ENCODE results near the gene CILP2. TPM values are rescaled to one million over a fixed set of nuclear protein-coding genes. Genes with fewer than 3 reads are reported as not detected.

CILP2 gene
- total RNA-seq, 1 donor from 2014 or later: 1.0 TPM

DNA sequence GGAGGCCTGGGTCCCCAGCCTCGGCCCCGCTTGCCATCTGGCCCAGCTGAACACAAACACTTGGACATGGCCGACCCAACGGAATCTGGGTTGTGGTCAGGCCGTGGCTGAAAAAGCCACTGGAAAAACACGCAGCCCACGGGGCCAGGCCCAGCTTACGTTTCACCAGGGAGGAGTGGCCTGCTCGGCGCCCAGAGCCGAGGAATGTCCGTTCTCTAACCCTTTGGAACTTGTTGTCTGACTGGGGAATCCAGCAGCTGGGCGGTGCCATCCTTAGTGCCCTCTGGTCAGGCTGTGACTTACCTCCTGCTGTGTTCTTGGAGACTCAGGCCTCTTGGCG is 13.8 kb downstream of the CILP2 start:
- TF ChIP-seq, protein P1, sequence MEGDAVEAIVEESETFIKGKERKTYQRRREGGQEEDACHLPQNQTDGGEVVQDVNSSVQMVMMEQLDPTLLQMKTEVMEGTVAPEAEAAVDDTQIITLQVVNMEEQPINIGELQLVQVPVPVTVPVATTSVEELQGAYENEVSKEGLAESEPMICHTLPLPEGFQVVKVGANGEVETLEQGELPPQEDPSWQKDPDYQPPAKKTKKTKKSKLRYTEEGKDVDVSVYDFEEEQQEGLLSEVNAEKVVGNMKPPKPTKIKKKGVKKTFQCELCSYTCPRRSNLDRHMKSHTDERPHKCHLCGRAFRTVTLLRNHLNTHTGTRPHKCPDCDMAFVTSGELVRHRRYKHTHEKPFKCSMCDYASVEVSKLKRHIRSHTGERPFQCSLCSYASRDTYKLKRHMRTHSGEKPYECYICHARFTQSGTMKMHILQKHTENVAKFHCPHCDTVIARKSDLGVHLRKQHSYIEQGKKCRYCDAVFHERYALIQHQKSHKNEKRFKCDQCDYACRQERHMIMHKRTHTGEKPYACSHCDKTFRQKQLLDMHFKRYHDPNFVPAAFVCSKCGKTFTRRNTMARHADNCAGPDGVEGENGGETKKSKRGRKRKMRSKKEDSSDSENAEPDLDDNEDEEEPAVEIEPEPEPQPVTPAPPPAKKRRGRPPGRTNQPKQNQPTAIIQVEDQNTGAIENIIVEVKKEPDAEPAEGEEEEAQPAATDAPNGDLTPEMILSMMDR (IDR thresholded peaks at IDR 0.05): no peak
- TF ChIP-seq EZH2 (IDR thresholded peaks at IDR 0.05) (no peak), EZH2phosphoT487 (IDR thresholded peaks at IDR 0.05) (no peak)
- H3K9me3 ChIP-seq (ENCODE audit: low read depth): no peaks in the 10 kb centered on the region
- H3K27me3 ChIP-seq: no peaks in the 10 kb centered on the region
- no peak overlapping the region for H2AFZ ChIP-seq (replicated peaks)
- Mint-ChIP-seq H3K4me3 (no peak overlapping the region), H3K9me3 (no peaks in the 10 kb centered on the region), H3K4me1 (peaks cover 4% of the 10 kb centered on the region), H3K27me3 (ENCODE audit: insufficient read depth, low read depth) (peaks cover 13% of the 10 kb centered on the region), H3K36me3 (no peaks in the 10 kb centered on the region), H3K27ac (peak overlapping the region; percentile 53)
- no peaks in the 10 kb centered on the region for H3K36me3 ChIP-seq
- H3F3A ChIP-seq (ENCODE audit: low read depth): peaks cover 12% of the 10 kb centered on the region
- no peak for DNase-seq (ENCODE audit: low spot score)
- no peaks in the 10 kb centered on the region for H3K4me1 ChIP-seq
- no peak overlapping the region for H3K9ac ChIP-seq
- H4K20me1 ChIP-seq (ENCODE audit: low read depth): no peaks in the 10 kb centered on the region
- no peaks in the 10 kb centered on the region for H3K79me2 ChIP-seq (ENCODE audit: low read depth)
- no peak overlapping the region for H3K4me2 ChIP-seq
- H3K27ac ChIP-seq: no peak overlapping the region
- no peak overlapping the region for H3K4me3 ChIP-seq

DNA sequence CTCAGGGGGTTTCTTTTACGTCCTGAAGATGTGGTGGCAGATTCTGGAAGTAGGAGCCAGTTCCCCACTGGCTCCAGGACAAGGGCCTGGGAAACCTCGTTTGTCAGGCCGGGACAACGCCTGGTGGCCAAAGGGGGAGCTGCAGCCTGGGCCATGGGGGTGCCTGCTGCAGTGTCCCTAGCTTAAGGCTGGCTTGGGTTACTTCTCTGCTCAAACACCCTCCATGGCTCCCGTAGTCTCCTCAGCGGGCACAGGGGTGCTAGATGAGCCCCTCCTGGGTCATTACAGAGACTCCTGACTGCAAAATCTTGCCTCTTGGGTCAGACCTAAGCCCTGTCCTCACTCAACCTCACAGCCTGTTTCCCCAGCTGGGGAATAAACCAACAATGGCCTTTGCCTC is 14.7 kb downstream of the CILP2 start:
- Histone ChIP-seq H3K9me3 (ENCODE audit: low read depth) (no peaks in the 10 kb centered on the region), H3K4me2 (no peak overlapping the region), H3K4me3 (no peak overlapping the region), H3F3A (ENCODE audit: low read depth) (peaks cover 12% of the 10 kb centered on the region), H3K79me2 (ENCODE audit: low read depth) (no peaks in the 10 kb centered on the region), H3K4me1 (no peaks in the 10 kb centered on the region), H3K9ac (no peak overlapping the region), H3K36me3 (no peaks in the 10 kb centered on the region), H4K20me1 (ENCODE audit: low read depth) (no peaks in the 10 kb centered on the region), H3K27ac (no peak overlapping the region), H3K27me3 (no peaks in the 10 kb centered on the region), H2AFZ (replicated peaks) (peak overlapping the region; percentile 72)
- Mint-ChIP-seq H3K36me3 (no peaks in the 10 kb centered on the region), H3K9me3 (no peaks in the 10 kb centered on the region), H3K27ac (no peak overlapping the region), H3K4me1 (peaks cover 4% of the 10 kb centered on the region), H3K27me3 (ENCODE audit: insufficient read depth, low read depth) (peaks cover 13% of the 10 kb centered on the region), H3K4me3 (no peak overlapping the region)
- DNase-seq (ENCODE audit: low spot score): peak; percentile 65
- TF ChIP-seq EZH2 (IDR thresholded peaks at IDR 0.05) (no peak), EZH2phosphoT487 (IDR thresholded peaks at IDR 0.05) (no peak)
- TF ChIP-seq, protein P1 (IDR thresholded peaks at IDR 0.05): peak; percentile 64

DNA sequence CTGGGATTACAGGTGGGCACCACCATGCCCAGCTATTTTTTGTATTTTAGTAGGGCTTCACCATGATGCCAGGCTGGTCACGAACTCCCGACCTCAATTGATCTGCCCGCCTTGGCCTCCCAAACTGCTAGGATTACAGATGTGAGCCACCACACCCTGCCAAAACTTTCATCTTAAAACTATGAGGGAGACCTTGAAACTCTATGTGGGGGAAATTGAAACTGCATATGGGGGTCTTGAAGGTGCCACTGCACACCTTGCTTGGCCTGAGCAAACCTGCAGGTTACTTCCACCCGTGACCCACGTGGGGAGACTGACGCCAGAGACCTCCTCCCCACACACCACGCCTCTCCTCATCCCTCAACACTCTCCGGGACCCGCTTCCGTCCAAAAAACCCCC is 15.6 kb downstream of the CILP2 start:
- no peaks in the 10 kb centered on the region for H3K27me3 ChIP-seq
- DNase-seq (ENCODE audit: low spot score): no peak
- no peaks in the 10 kb centered on the region for H4K20me1 ChIP-seq (ENCODE audit: low read depth)
- H3K4me1 ChIP-seq: no peaks in the 10 kb centered on the region
- H3K9me3 ChIP-seq (ENCODE audit: low read depth): no peaks in the 10 kb centered on the region
- Mint-ChIP-seq H3K4me1 (peaks cover 4% of the 10 kb centered on the region), H3K27ac (no peak overlapping the region), H3K9me3 (no peaks in the 10 kb centered on the region), H3K27me3 (ENCODE audit: insufficient read depth, low read depth) (peaks cover 11% of the 10 kb centered on the region), H3K4me3 (no peak overlapping the region), H3K36me3 (no peaks in the 10 kb centered on the region)
- H3K79me2 ChIP-seq (ENCODE audit: low read depth): no peaks in the 10 kb centered on the region
- H3K4me3 ChIP-seq: no peak overlapping the region
- TF ChIP-seq EZH2 (IDR thresholded peaks at IDR 0.05) (no peak), EZH2phosphoT487 (IDR thresholded peaks at IDR 0.05) (no peak)
- TF ChIP-seq, protein P1 (IDR thresholded peaks at IDR 0.05): no peak
- peaks cover 12% of the 10 kb centered on the region for H3F3A ChIP-seq (ENCODE audit: low read depth)
- H3K4me2 ChIP-seq: no peak overlapping the region
- no peaks in the 10 kb centered on the region for H3K36me3 ChIP-seq
- peak overlapping the region; percentile 64 for H2AFZ ChIP-seq (replicated peaks)
- H3K27ac ChIP-seq: no peak overlapping the region
- no peak overlapping the region for H3K9ac ChIP-seq

Measured in neural progenitor cell (in vitro differentiated cells).